A549 (cell line): ENCODE measurements around the gene PHKB. TPM values are rescaled to one million over a fixed set of nuclear protein-coding genes. Genes with fewer than 3 reads are reported as not detected.

Source experiments
- ATAC-seq, 2 experiments: fragments of 200-7000 bp in 1 of 2; fragments of >200 bp in 1 of 2; cut with Nextera tagmentation in 1 of 2; cut with Tn5 transposase in 1 of 2; 3 replicates each; pipeline versions ENCODE4 v1.8.0 to v1.9.1; 2018 to 2020; ENCODE audit warnings: mild to moderate bottlenecking in 1 of 2, moderate library complexity in 1 of 2
- CTCF ChIA-PET: fragments of 300-600 bp; sonication (Branson Sonifier 250); formaldehyde crosslinking; extraction: SDS; loops from one replicate; lab custom pipeline; 2021; ENCODE audit warnings: antibody characterized with exemption, inconsistent platforms; lab: Yijun Ruan, JAX
- POLR2A ChIA-PET: fragments of 350-600 bp; formaldehyde crosslinking; extraction: SDS; loops from one replicate; lab custom pipeline; 2021; ENCODE audit warnings: antibody characterized with exemption, inconsistent platforms; lab: Yijun Ruan, JAX
- DNase-seq, 2 experiments: peaks; one replicate each; pipeline versions ENCODE4 v3.0.0 to v3.0.0-alpha.2; 2011 to 2016; ENCODE audit warnings: low read depth in 1 of 2, low spot score in 1 of 2
- FAIRE-seq: peaks from 2 replicates; lab custom pipeline; 2011; peaks lifted over from hg19 to GRCh38; lab: Jason Lieb, UNC
- H3K27ac ChIP-seq, 2 experiments: fragments of >200 bp; sonication (Bioruptor Twin); formaldehyde crosslinking; 3 replicates each; pipeline ENCODE4 v1.5.1; 2016 to 2017
- H3K4me1 ChIP-seq: fragments of >200 bp; sonication (Bioruptor Twin); formaldehyde crosslinking; 3 replicates; pipeline ENCODE4 v1.6.1; 2016
- H3K4me2 ChIP-seq: fragments of >200 bp; sonication (Bioruptor Twin); formaldehyde crosslinking; 3 replicates; pipeline ENCODE4 v1.6.1; 2016
- H3K4me3 ChIP-seq: fragments of >200 bp; sonication (Bioruptor Twin); formaldehyde crosslinking; 3 replicates; pipeline ENCODE4 v1.5.1; 2016
- H3K9me3 ChIP-seq: fragments of >200 bp; sonication (Bioruptor Twin); formaldehyde crosslinking; 3 replicates; pipeline ENCODE4 v1.6.1; 2016
- BHLHE40 ChIP-seq: IDR thresholded peaks from 2 replicates; pipeline ENCODE4 v1.6.1; 2012; ENCODE audit warnings: low read depth, low read length, inconsistent platforms
- CBX2 ChIP-seq: fragments of 200-600 bp; sonication (generic); IDR thresholded peaks from 2 replicates; pipeline ENCODE4 v1.6.1; 2016; ENCODE audit warnings: low read depth, mild to moderate bottlenecking, borderline replicate concordance
- CBX8 ChIP-seq: fragments of 200-600 bp; sonication (generic); IDR thresholded peaks from 2 replicates; pipeline ENCODE4 v1.6.1; 2016
- CEBPB ChIP-seq, 2 experiments: fragments of >200 bp in 1 of 2; sonication (Bioruptor Twin) in 1 of 2; formaldehyde crosslinking in 1 of 2; IDR thresholded peaks; 2 replicates each; pipeline ENCODE4 v1.6.1; 2012 to 2016
- CHD2 ChIP-seq: fragments of 150-350 bp; IDR thresholded peaks from 2 replicates; pipeline ENCODE4 v1.6.1; 2014; ENCODE audit warnings: low read length; ENCODE audit not compliant: partially characterized antibody
- EHF ChIP-seq: fragments of 250-450 bp; sonication (Bioruptor Pico); IDR thresholded peaks from 2 replicates; pipeline ENCODE4 v1.5.0; 2020; ENCODE audit warnings: mild to moderate bottlenecking
- EHMT2 ChIP-seq: fragments of 200-600 bp; sonication (generic); IDR thresholded peaks from 2 replicates; pipeline ENCODE4 v1.6.1; 2016; ENCODE audit warnings: antibody characterized with exemption, low read depth, mild to moderate bottlenecking, moderate library complexity
- EP300 ChIP-seq, 2 experiments: fragments of >200 bp; sonication (Bioruptor Twin); formaldehyde crosslinking; IDR thresholded peaks; 2 replicates in 1 of 2; 3 replicates in 1 of 2; pipeline ENCODE4 v1.6.1; 2016 to 2017
- FOSB ChIP-seq: fragments of 250-450 bp; sonication (Bioruptor Pico); IDR thresholded peaks from 2 replicates; pipeline ENCODE4 v1.5.0; 2020; ENCODE audit warnings: mild to moderate bottlenecking, moderate library complexity
- FOSL2 ChIP-seq, 2 experiments: fragments of 450-650 bp in 1 of 2; fragments of >200 bp in 1 of 2; sonication (Bioruptor Twin) in 1 of 2; formaldehyde crosslinking; IDR thresholded peaks; 2 replicates each; pipeline versions ENCODE4 v1.5.0 to v1.6.1; 2016 to 2020; ENCODE audit warnings: mild to moderate bottlenecking in 1 of 2, moderate library complexity in 1 of 2
- HDAC2 ChIP-seq: fragments of 200-600 bp; sonication (generic); IDR thresholded peaks from 2 replicates; pipeline ENCODE4 v1.6.1; 2016
- HOXA7 ChIP-seq: fragments of 250-450 bp; sonication (Bioruptor Pico); IDR thresholded peaks from 2 replicates; pipeline ENCODE4 v1.5.0; 2020; ENCODE audit warnings: mild to moderate bottlenecking, moderate library complexity
- MYC ChIP-seq: IDR thresholded peaks from 2 replicates; pipeline ENCODE4 v1.6.1; 2012; ENCODE audit warnings: mild to moderate bottlenecking, inconsistent platforms, low read length, improper control_type of control experiment, borderline replicate concordance
- RAD21 ChIP-seq, 2 experiments: fragments of >200 bp in 1 of 2; sonication (Bioruptor Twin) in 1 of 2; formaldehyde crosslinking in 1 of 2; IDR thresholded peaks in 1 of 2; conservative IDR thresholded peaks in 1 of 2; 2 replicates in 1 of 2; 3 replicates in 1 of 2; pipeline ENCODE4 v1.6.1; 2012 to 2018; ENCODE audit warnings: inconsistent platforms in 1 of 2
- REST ChIP-seq: fragments of 200-600 bp; sonication (generic); IDR thresholded peaks from 2 replicates; pipeline ENCODE4 v1.6.1; 2016; ENCODE audit warnings: antibody characterized with exemption, mild to moderate bottlenecking, moderate library complexity
- RNF2 ChIP-seq: fragments of 200-600 bp; sonication (generic); IDR thresholded peaks from 2 replicates; pipeline ENCODE4 v1.6.1; 2016; ENCODE audit warnings: low read depth, mild to moderate bottlenecking, antibody characterized with exemption, moderate library complexity, borderline replicate concordance
- SMC3 ChIP-seq: fragments of >200 bp; sonication (Bioruptor Twin); formaldehyde crosslinking; IDR thresholded peaks from 3 replicates; pipeline ENCODE4 v1.6.1; 2018; ENCODE audit warnings: inconsistent platforms
- TP53 ChIP-seq: fragments of 250-450 bp; sonication (Bioruptor Pico); IDR thresholded peaks from 2 replicates; pipeline ENCODE4 v1.5.0; 2021; ENCODE audit warnings: mild to moderate bottlenecking, moderate library complexity
- ZFP36 ChIP-seq: fragments of 450-650 bp; IDR thresholded peaks from 2 replicates; pipeline ENCODE4 v1.6.1; 2014; ENCODE audit warnings: borderline replicate concordance; ENCODE audit not compliant: partially characterized antibody
- ZNF302 ChIP-seq: fragments of 250-450 bp; sonication (Bioruptor Pico); IDR thresholded peaks from 2 replicates; pipeline ENCODE4 v1.9.0; 2021; ENCODE audit warnings: inconsistent platforms, mild to moderate bottlenecking, moderate library complexity
- WGBS: methylation state at CpG from one replicate; pipeline ENCODE4 v1.1.6; 2017; ENCODE audit errors: missing lambda C conversion rate; 5-methylcytosine and 5-hydroxymethylcytosine counted together
- polyA plus RNA-seq, 4 experiments: library from polyadenylated mRNA; depleted of rRNA in 3 of 4; stranded (reverse); fragments of >200 nt; fragmentation: RNase III in 1 of 4; extraction: RNeasy Plus Mini Kit Qiagen cat#74134 plus additional on column Dnase treatment in 1 of 4; gene quantifications; 2 replicates in 3 of 4; 3 replicates in 1 of 4; pipeline ENCODE4 v1.2.3, GENCODE V29; 2011 to 2017

The PHKB gene
- polyA plus RNA-seq, 2 of the 4 experiments (the other 2 are of a cell fraction) = 33.2 to 96.8 TPM

DNA sequence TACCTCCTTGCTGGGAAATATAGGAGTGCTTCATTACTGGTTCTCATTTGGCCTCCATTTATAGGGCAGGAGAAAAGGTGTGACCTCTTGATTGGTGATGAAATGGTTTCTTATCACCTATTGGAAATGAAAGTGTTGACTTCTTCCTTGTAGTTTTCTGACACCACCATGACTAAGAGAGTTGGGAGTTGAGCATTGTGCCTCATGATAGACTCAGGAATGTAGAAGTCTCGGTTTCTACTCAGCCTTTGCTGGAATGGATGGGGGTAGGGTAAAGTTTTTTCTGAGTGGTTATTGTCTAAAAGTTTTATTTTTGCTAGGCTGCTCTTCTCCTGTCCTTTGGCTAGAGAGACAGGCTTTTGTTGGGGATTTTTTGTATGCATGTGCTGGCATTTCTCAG, 117.4 kb downstream of the PHKB start:
- no peak overlapping the region for H3K4me2 ChIP-seq
- no peak overlapping the region for H3K27ac ChIP-seq
- POLR2A ChIA-PET = no interaction called here
- CTCF ChIA-PET = interaction anchor here (0.6 to 0.9 kb wide), 2 partner anchors 15 to 647 kb away, joined by 3 to 5 read pairs; no protein-coding TSS in a partner anchor
- whole genome bisulfite sequencing = 87% methylated on average over 1 of the region's 1 CpG
- H3K4me1 ChIP-seq = no peaks in the 10 kb centered on the region
- no peak for ATAC-seq
- FAIRE-seq = no peak
- H3K4me3 ChIP-seq = no peak overlapping the region
- TF ChIP-seq ZNF302 (CRISPR knock-in tag) (no peak), CBX8 (no peak), REST (no peak), CHD2 (no peak), ZFP36 (no peak), CBX2 (no peak)
- no peak for DNase-seq
- 0 out of 3 replicates have a peak, but pooled peaks cover 4% of the 10 kb centered on the region for H3K9me3 ChIP-seq

DNA sequence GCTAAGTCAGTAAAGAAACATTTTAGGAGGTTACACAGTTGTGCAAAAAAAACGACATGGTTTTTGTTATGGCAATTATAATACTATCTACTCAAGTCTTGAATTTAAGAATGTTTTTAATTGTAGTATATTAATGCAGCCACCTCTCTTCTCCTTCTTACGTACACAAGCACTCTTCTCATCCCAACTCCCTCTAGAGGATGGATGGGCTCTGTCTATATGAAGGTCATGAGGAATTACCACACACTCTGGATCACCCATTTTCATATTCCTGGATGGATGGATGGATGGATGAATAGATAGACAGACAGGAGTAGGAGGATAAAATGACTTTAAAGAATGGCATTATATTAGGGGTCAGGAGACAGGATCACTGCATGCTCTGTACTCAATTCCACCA, 120.0 kb downstream of the PHKB start:
- DNase-seq (peak in 1 of 2 experiments; percentile 26), ATAC-seq (peak; percentile 59 to 72; a peak in 3 of 6 replicates)
- CTCF ChIA-PET = interaction anchor here (2.3 kb wide), 1 partner anchor 10 kb away, joined by 11 read pairs; no protein-coding TSS in a partner anchor
- POLR2A ChIA-PET = no interaction called here
- H3K27ac ChIP-seq = no peak overlapping the region
- H3K4me3 ChIP-seq = no peak overlapping the region
- no peaks in the 10 kb centered on the region for H3K4me1 ChIP-seq
- WGBS = 77% methylated on average over 2 of the region's 2 CpGs
- H3K4me2 ChIP-seq = no peak overlapping the region
- no peaks in the 10 kb centered on the region for H3K9me3 ChIP-seq
- TF ChIP-seq FOSB (CRISPR knock-in tag) = no peak
- TF ChIP-seq, all 56 proteins: peak for 0
- FAIRE-seq = no peak

DNA sequence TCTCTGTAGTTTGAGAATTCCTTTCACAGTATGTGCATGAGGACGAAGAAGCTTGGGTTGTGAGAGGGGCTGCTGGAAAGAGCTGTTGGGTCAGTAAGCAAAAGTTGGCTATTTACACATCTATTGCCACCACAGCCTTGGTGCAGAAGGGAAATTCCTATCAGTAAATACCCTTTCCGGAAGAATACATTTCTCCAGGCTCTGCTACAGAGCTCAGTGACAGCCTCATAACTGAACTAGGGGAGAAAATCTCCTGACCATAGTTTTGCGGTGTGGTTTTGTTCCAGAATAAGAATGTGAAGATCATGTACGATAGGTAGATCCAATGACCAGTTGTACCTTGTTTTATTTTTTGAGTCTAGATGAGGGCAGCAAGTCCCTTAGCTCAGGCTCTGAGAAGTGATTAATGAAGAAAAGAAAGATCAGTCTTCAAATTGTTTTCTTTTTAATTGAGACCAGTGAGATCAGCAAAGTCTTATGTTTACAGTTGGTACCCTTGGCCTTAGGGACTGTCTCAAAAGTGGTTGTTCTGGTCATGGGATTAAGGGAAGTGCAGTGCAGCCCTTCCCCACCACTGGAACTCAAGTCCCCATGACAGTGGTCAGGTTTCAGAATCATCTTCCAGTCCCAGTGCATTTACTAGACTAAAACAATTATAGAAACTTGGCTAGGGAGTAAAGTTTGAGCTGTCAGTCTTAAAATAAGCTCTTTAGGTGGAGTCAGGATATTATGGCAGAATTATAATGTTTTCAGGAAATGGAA, 123.5 kb downstream of the PHKB start:
- no peak overlapping the region for H3K4me2 ChIP-seq
- POLR2A ChIA-PET = no interaction called here
- FAIRE-seq (no peak), DNase-seq (no peak), ATAC-seq (no peak)
- H3K9me3 ChIP-seq = no peaks in the 10 kb centered on the region
- no peak overlapping the region for H3K27ac ChIP-seq
- TF ChIP-seq FOSL2 (IDR thresholded peaks at IDR 0.05) (no peak), FOSL2 (CRISPR knock-in tag; IDR thresholded peaks at IDR 0.05) (no peak), HOXA7 (CRISPR knock-in tag) (no peak), EHF (no peak), REST (no peak), MYC (no peak), RNF2 (no peak), CEBPB (IDR thresholded peaks at IDR 0.05) (no peak), TP53 (CRISPR knock-in tag) (no peak), ZFP36 (no peak), RAD21 (conservative IDR thresholded peaks at IDR 0.05 in 1 of 2, IDR thresholded peaks at IDR 0.05 in 1 of 2) (no peak), EHMT2 (no peak), EP300 (IDR thresholded peaks at IDR 0.05) (no peak), SMC3 (no peak), BHLHE40 (no peak), HDAC2 (no peak), CBX8 (no peak)
- no peak overlapping the region for H3K4me3 ChIP-seq
- H3K4me1 ChIP-seq = no peaks in the 10 kb centered on the region
- CTCF ChIA-PET = interaction anchor here (1.7 kb wide), 1 partner anchor 8 kb away, joined by 6 read pairs; no protein-coding TSS in a partner anchor
- 95% methylated on average over 4 of the region's 4 CpGs for WGBS
